ENCODE results near the gene CSMD2. TPM values are rescaled to one million over a fixed set of nuclear protein-coding genes. Genes with fewer than 3 reads are reported as not detected.

The CSMD2 gene
- total and polyA plus RNA-seq, 8 donors = 0.20 to 0.81 (median 0.47) TPM

- no peaks in the 10 kb centered on the region for H3K27me3 ChIP-seq
- DNase-seq (no peak), ATAC-seq (no peak)
- no peaks in the 10 kb centered on the region for H3K4me1 ChIP-seq
- intact Hi-C loops (cut with DNase I) = no loop called here
- H3K4me3 ChIP-seq = no peak overlapping the region
- peaks cover 3 to 64% of the 10 kb centered on the region in 2 donors for H3K36me3 ChIP-seq
- no peak overlapping the region for H3K27ac ChIP-seq
- H3K9me3 ChIP-seq = peaks cover 0 to 59% of the 10 kb centered on the region in 2 donors
- TF ChIP-seq CTCF (IDR thresholded peaks at IDR 0.05) = no peak
These were observed 670.1 kb downstream of the CSMD2 start for GRCh38 chr1:33494929-33495328.

DNA sequence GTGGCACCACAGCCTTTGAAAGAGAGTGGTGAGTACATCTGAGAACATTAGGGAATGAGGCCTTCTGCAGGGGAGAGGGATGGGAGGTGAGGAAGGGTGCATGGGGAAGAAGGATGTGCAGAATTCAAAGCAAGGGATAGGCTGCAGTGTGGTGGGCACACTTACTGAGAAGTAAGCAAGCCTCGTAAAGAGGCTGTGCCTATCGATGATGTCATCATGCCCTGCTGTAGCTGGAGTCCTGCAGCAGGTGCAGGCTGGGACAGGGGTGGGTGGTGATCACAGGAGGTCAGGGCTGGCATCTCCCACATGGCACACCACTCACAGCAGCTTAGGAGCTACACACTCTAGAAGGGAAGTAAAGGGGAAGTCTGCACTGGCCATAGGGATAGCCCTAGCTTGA lies 676.4 kb downstream of the CSMD2 start:
- DNase-seq = no peak
- Histone ChIP-seq H3K9me3 (peaks cover 0 to 23% of the 10 kb centered on the region in 2 donors), H3K4me3 (no peak overlapping the region), H3K27me3 (no peaks in the 10 kb centered on the region), H3K4me1 (no peaks in the 10 kb centered on the region), H3K36me3 (peaks cover 3 to 69% of the 10 kb centered on the region in 2 donors), H3K27ac (no peak overlapping the region)
- intact Hi-C loops (cut with DNase I) = no loop called here
- ATAC-seq = no peak
- no peak for TF ChIP-seq CTCF (IDR thresholded peaks at IDR 0.05)

DNA sequence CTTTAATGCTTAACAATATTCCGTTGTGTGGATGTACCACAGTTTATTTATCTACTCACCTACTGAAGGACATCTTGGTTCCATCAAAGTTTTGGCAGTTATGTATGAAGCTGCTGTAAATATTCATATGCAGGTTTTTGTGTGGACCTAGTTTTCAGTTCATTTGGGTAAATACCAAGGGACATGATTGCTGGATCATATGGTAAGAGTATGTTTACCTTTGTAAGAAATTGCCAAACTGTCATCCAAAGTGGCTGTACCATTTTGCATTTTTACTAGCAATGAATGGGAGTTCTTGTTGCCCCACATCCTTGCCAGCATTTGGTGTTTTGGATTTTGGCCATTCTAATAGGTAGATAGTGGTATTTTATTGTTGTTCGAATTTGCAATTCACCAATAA lies 682.6 kb downstream of the CSMD2 start:
- DNase-seq = no peak

GRCh38 chr1:33477451-33477850 lies 687.6 kb downstream of the CSMD2 start:
- ATAC-seq = no peak
- peaks cover 0 to 11% of the 10 kb centered on the region in 2 donors for H3K4me1 ChIP-seq
- no peaks in the 10 kb centered on the region for H3K27me3 ChIP-seq
- peaks cover 0 to 18% of the 10 kb centered on the region in 2 donors for H3K36me3 ChIP-seq
- no peak overlapping the region for H3K27ac ChIP-seq
- H3K9me3 ChIP-seq = no peaks in the 10 kb centered on the region
- no peak for TF ChIP-seq CTCF (IDR thresholded peaks at IDR 0.05)
- no peak overlapping the region for H3K4me3 ChIP-seq
- intact Hi-C loops (cut with DNase I) = no loop called here
- no peak for DNase-seq

More for the DNA sequence above, 682.6 kb downstream of the CSMD2 start:
- intact Hi-C loops (cut with DNase I) = no loop called here
- Histone ChIP-seq H3K9me3 (peaks cover 0 to 6% of the 10 kb centered on the region in 2 donors), H3K36me3 (peaks cover 0 to 35% of the 10 kb centered on the region in 2 donors), H3K4me3 (no peak overlapping the region), H3K27me3 (no peaks in the 10 kb centered on the region), H3K4me1 (no peaks in the 10 kb centered on the region), H3K27ac (no peak overlapping the region)
- TF ChIP-seq CTCF (IDR thresholded peaks at IDR 0.05) = no peak
- no peak for ATAC-seq

DNA sequence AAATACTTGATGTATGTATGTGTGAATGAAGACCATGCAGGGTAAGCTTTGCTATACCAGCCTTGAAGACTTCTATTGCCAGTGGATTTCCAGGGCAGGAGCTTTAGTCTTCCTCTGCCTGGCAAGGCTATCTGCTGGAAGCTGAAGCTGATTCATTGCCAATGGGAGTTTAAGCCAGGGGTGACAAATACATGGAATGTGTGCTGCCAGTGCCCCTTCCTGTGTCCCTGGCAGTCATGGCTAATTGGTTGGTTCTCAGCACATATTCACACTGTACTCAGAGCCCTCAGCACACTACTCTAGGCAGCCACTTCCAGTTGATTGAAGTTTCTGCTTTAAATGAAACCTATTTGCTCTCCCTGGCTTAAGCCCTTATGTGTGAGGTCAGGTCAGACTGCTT lies 691.1 kb downstream of the CSMD2 start:
- Histone ChIP-seq H3K36me3 (no peaks in the 10 kb centered on the region), H3K27me3 (no peaks in the 10 kb centered on the region), H3K27ac (no peak overlapping the region), H3K4me1 (peaks cover 0 to 31% of the 10 kb centered on the region in 2 donors), H3K9me3 (no peaks in the 10 kb centered on the region), H3K4me3 (no peak overlapping the region)
- DNase-seq (no peak), ATAC-seq (no peak)
- TF ChIP-seq CTCF (IDR thresholded peaks at IDR 0.05) = no peak
- intact Hi-C loops (cut with DNase I) = no loop called here
